NCI-H774 (cell line): ENCODE results near the gene SPTBN2.
A peak's percentile ranks its signal among the peaks of the same experiment; 100 is the strongest.

ENCODE experiments used
- DNase-seq: peaks from one replicate; lab custom pipeline; 2025; lab: John Stamatoyannopoulos, UW

The SPTBN2 gene

DNA sequence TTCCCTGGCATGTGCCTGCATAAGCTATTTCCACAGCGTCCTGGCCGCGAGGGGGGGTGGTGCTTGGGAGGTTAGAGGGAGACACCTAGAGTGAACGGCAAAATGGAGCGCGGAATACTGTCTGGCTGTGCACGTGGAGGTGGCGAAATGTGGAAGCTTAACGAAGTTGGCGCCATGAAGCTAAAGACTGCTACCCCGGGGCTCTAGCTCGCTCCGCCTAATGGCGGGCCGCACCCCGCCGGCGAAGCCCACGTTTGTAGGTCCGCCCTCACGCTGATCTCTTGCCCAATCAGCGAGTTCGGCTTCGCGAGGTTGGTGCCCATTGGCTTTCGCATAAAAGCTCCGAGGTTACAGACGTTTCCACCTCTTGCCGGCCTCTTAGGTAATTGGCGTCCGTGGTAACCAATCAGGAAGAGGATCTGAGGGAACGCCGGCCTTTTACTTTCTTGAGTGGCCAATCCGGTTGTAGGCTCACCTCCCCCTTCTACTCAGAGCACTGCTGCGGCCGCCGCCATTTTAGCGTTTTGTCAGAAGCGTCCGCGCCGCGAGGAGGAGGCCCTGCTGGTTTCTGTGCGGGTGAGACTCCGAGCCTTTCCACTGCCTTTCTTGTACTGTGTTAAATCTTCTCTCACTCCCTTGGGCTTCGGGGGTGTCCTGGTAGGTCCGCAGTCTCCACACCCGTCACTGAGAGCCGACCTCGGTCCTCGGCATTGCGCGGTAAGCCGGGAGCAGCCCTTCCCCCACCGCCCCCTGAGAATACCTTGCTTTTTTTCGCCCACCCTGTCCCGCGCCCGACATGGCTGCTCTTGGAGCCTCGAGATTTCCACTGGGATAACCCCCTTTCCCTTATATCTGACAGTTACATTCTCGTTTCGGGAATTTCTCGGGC, 90.6 kb downstream of the SPTBN2 start, which contains the start of gene RBM4:
Gene RBM4 (plus strand): TSS at position 527 of the 889 bp plus-strand sequence. CDS start 1,009 bp downstream, outside the sequence.
- peak; percentile 100 for DNase-seq

DNA sequence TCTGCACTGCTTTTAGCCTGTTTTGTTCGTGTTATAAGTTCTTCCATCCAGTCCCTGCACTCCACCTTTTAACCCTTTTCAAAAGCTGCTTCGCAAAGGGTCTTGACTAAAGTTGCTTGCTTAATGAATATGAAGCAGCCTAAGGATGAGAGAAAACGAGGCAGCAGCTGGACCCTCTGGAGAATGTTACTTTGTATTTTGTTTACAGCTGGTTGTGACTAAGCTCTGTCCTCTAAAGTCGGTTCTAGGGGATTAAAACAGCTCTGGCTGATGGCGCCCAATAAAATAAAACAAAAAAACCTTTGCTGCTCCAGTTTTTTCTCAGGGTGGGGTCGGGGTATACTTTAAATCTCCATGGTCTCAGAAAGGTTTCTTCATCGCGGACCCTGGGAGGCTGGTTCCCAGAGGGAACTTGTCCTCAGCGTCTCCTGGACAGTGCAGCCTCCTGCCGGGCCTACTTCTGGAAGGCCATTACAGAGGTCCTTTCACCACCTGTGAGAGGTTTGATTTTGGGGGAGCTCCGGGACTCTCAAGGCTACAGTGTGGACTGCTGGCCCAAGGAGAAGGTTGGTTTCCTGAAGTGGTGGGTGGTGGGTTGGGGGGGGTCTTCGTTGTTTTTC, 91.3 kb downstream of the SPTBN2 start:
- no peak for DNase-seq

DNA sequence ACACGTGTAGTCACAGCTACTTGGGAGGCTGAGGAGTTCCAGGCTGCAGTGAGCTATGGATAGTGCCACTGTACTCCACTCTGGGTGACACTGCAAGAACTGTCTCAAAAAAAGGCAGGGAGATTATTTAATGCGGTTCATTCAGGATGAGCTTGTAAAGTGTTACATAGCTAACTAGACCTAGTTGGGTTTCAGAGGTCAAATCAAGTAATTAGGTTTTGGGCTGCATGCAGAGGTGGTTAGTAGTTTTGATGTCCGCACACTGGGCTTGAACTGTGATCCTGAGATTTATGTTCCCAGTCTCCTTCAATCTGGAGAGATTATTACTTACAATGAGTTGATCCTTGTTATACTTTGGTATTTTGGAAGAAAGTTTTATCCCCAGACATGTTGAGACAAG, 92.6 kb downstream of the SPTBN2 start:
- DNase-seq = no peak
